Amygdala (tissue), 56 donors: ENCODE results near the gene SFRP5.
A peak's percentile ranks its signal among the peaks of the same experiment; 100 is the strongest.

ENCODE experiments used
- DNase-seq, 56 donors: peaks; one replicate each; lab custom pipeline; 2025; lab: John Stamatoyannopoulos, UW

Gene SFRP5

DNA sequence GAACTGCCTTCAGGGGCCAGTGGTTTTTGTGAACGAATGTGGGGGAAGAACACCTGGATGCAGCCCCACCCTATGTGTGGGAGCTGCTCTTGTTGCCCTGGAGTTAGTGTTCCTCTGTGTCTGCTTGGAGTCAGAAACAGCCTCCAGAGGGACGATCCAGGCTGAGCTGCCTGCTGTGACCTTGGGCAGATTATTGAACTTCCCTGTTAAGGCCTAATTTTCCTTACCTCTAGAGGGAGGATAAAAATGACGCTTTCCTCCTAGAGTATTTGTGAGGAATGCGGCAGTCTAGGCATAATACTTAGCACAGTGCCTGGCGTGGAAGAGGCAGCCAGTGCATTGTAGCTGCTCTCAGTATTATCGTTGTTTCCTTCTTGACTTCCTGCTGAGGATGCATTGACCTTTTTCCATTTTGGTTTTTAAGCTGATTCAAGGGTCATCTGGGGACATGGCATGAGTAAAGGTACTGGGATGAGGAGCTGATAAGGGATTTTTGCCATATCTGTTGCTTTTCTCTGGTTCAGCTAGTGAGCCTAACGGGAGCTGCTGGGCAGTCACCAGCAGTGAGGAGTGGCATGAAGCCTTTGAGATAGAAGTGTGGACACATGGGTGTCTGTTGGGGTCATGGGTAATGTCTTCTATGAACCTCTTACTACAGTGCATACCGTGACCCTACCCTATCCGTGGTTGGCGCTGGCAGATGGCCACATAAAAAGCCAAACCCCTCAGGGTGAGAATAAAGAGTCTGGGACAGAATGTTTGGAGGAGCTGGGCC is 28.4 kb downstream of the SFRP5 start:
- DNase-seq = no peak

DNA sequence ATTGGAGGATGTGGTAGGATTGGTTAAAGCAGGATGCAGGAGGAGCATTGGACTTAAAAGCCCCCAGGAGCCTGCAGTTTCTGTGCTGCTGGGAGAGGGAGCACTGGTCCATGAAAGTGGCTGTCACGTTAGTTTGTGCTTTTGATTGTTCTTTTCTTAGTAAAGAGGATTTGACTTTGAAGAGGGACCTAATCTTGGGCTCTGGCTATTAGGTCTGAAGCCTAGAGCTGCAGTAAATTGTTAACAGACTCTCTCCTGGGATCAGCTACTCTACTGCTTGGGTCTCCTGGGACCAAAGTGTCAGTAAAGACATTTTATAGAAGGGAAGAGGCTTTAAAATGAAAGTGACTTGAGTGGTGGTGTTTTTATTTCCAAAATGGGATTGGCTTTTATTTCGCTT is 31.2 kb downstream of the SFRP5 start:
- no peak for DNase-seq

DNA sequence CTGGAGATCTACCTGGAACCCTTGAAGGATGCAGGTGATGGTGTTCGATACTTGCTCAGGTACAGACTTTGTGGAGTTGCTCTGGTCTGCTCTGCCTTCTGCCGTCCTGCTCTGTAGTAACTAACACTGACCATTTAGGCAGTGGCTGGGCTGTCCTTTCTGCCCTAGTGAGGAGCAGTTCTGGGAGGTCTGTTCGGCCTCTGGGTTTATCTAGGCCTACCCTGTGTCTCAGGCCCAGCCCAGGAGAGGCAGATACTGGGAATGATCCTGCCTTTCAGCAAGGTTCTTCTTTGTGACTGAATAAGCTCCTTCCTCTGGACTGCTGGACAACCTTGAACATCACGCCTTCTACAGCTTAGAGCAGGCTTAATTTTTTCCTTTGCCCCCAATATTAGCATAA is 33.2 kb downstream of the SFRP5 start:
- no peak for DNase-seq

DNA sequence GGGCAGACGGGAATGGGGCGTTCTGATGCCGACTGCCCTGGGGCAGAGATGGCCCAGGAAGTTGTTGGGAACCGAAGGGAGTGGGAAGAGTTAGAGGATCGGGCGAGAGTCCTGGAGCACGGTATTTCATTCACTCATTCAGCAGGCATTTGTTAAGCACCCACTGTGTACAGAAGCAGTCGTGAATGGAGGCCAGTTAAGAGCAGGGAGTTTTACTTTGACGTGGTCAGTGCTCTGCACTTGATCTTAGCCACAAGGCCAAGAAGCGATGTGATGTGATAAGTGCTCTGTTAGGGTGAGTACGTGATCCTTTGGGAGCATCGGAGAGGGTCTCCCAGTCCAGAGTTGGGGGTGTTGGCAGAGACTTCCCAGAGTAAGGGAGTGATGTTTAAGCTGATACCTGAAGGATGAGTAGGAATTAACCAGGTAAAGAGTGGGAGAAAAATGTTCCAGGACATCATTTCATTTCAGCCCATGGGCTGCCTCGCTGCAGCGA is 34.0 kb downstream of the SFRP5 start:
- DNase-seq = no peak

DNA sequence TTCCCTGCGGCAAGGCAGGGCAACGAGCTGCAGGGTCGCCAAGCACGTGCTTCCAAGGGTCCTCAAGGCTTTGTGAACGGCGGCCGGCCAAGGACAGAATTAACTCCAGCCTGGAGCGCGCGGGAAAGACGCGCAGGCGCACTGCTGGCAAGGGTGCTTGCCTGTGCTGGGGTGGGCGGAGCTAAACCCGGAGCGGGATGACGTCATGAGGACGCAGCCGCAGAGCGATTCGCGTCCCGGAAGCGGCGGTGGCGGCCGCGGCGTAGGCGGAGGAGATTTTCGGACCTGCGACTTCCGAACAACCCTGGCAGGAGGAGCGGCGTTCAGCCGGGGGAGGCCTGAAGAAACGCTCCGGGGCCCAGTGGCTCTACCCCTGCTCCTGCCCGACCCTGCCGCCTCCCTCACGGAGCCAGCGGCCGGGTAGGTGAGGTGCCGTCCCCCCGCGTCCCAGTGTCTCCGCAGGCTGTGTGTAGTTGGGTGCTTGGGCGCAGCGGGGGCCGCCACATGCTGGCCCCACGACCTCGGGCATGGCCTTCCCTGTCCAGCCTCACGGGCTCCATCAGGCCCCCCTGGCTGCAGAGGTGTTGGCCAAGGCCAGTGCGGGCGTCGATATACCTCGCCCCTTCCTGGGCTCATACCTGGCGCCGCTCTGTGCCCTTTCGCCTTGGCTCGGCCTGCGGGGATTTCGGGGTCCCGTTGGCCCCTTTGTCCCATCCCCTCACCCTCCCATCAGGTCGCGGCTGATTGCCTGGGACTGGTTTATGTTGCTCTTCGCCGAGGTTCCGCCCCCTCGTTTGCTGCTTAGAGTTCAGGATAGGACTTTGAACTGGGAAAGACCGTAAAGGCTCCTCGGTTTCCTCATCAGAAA is 34.7 kb downstream of the SFRP5 start, which contains the start of gene ZFYVE27:
TSS of gene ZFYVE27 (plus strand) at position 227 of the 868 bp plus-strand sequence. CDS start 1,350 bp downstream, outside the sequence.
- DNase-seq = peak; percentile 35 to 95 (median 88)

DNA sequence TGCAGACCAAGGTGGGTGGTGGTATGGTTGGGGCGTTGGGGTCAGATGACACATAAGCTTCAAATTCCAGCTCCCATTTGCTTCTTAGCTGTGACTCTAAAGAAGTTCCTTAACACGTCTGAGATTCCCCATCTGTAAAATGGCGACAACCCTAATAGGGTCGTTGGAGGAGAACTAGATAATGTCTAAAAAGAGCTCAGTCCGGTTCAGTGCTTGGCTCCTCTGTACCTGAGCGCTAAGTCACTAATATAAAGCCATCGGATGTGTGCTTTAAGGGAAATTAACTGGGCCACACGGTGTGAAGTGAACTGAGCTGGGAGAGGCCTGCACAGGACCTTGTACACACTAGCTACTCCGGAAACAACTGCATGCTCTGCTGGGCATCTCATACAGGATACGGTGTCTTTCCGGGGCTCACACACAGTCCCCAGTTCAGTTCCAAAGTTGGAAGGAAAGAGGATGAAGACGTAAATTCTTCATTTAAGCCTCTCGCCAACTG is 35.3 kb downstream of the SFRP5 start:
- DNase-seq = no peak

DNA sequence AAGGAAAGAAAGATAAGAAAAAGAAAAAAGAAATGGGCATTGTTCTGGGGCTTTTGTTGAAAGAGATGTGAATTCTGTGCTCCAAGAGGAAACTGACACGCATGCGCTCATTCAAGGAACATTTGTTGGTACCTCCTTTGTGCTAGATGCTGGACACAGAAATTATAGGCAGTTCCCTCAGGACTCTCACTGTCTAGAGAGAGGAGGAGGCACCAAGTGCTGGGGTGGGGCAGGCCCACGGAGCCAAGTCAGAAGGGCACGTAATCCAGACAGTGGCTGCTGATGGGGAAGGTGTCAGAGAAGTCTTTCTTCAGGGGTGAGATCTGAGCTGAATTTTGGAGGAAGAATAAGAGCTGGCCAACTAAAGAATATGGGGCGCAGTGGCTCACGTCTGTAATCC is 37.8 kb downstream of the SFRP5 start:
- DNase-seq = no peak

DNA sequence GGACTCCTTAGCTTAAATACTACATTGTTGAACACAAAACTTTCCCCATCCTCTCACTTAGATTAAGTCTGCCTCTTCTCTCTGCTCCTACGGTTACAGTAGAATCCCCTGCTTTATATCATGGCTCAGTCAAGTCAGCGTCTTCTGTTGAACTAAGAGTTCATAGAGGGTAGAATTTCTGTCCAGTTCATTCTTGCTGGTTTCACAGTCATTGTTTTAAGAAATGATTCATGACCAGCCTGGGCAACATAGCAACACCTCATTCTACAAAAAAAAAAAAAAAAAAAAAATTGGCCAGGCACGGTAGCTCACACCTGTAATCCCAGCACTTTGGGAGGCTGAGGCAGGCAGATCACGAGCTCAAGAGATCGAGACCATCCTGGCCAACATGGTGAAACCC is 38.5 kb downstream of the SFRP5 start:
- no peak for DNase-seq

DNA sequence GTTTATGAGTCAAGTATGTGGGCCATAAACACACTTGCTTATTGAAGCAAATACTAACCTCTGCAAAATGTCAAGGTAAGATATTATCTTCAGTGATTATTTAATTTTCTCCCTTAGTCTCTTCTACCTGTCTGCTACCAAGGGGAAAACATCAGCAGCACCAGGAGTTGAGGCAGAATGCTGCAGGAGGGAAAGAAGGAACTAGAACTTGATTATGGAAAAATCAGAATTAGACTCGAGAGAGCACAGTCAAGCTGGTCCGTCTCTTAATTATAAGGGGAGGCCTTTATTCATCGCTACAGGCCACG is 39.8 kb downstream of the SFRP5 start:
- no peak for DNase-seq

DNA sequence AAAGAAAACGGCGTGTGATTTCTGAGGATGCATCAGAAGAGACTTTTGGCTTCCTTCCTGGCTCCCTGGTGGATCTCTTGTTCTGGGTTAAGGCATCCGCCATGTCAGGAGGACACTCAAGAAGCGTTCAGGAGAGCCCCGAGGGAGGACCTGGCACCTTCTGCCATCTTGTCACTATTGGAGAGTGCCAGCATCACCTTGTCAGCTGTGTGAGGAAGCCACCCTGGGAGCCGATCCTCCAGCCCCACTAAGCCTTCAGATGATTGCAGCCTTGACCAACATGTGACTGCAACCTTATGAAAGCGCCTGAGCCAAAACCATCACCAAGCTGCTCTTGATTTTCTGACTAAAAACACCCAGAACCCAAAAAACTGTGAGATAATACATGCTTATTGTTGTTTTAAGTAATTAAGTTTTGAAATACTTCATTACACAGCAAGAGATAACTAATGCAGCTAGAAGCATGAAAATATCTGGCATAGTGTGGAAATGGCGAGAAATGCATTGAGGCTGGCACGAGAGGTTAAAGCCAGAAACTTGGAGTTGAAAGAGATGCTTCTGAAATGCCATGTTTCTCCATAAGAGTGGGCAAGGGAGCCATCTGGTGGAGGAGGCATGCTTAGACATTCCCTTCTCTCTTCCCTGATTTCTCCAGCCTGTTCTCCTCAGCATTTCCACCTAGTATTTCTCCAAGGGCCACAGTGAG is 40.3 kb downstream of the SFRP5 start:
- DNase-seq = peak in 44 of 56 donors; percentile 2 to 86 (median 48)

DNA sequence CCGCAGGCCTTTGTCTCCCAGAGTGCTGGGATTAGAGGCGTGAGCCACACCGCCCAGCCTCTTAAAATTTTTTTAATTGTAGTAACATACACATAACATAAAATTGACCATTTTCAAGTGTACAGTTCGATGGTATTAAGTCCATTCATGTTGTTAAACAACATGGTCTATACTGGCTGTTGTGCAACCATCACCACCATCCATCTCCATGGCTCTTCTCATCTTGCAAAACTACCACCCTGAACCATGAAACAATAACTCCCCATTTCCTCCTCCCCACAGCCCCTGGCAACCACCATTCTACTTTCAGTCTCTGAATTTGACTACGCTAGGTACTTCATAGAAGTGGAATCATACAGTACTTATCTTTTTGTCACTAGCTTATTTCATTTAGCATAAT is 42.8 kb downstream of the SFRP5 start:
- no peak for DNase-seq

DNA sequence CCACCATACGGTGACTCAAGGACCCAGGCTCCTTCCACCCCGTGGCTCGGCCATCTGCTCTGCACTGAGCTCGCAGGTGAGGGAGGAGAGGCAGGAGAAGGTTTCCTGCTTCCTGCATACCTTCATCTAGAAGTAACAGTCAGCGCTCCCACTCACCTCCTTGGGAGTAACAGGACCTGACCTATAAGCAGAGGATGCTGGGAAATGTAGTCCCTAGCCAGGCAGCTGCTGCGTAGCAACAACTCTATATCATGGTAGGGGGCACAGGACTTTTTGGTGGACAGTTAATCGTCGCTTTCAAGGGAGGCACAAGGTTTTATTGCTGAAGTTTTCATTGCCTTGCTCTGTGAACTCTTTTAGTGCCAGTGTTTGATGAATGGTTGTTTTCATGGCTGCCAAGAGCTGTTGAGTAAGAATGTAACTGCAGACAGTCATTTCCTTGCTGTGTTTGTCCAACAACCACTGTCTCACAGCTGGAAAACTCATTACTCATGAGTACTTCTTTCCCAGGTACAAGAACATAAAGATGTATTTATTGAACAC is 45.1 kb downstream of the SFRP5 start:
- DNase-seq = no peak

DNA sequence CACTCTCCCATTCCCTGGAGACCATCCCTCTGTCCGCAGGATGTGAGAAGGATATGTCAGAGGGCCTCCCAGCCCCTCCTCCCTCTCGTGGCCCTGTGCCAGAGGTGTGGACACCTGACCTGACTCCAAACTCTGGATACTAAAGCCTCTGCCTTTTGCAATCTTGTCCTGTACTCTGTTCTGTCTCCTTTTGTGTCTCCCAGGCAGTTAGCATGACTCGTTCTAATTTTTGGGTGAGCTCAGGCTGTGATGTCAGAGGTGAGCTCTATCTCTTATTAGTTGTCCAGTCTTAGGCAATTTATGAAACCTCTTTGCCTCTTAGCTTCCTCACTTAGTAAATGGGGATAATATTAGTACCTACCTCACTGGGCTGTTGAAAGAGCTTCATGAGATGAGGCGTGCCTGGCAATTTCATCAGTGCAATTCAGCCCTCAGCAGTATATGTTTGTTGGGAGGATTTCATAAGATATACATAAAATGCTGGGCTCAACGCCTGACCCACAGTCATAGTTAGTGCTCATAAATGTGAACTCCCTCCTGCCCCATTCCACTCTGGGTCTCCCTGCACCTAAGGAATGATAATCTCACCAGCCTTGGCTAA is 47.4 kb downstream of the SFRP5 start:
- DNase-seq = no peak

DNA sequence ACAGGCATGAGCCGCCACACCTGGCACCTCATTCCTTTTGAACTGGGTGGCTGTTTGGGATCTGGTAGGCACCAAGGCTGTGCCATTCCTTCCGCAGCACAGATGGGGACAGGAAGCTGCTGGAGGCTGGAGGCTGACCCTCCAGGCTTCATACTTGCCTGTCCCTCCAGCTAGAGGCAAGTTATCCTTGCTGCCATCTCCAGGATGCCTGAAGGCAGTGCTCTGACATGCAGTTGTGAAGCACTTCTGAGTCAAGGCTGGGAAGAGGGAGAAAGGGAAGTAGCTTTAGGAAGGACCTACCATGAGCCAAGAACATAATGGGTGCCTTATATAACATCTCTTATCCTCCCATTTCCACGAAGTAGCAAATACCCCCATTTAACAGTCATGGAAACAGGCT is 48.8 kb downstream of the SFRP5 start:
- DNase-seq = no peak

DNA sequence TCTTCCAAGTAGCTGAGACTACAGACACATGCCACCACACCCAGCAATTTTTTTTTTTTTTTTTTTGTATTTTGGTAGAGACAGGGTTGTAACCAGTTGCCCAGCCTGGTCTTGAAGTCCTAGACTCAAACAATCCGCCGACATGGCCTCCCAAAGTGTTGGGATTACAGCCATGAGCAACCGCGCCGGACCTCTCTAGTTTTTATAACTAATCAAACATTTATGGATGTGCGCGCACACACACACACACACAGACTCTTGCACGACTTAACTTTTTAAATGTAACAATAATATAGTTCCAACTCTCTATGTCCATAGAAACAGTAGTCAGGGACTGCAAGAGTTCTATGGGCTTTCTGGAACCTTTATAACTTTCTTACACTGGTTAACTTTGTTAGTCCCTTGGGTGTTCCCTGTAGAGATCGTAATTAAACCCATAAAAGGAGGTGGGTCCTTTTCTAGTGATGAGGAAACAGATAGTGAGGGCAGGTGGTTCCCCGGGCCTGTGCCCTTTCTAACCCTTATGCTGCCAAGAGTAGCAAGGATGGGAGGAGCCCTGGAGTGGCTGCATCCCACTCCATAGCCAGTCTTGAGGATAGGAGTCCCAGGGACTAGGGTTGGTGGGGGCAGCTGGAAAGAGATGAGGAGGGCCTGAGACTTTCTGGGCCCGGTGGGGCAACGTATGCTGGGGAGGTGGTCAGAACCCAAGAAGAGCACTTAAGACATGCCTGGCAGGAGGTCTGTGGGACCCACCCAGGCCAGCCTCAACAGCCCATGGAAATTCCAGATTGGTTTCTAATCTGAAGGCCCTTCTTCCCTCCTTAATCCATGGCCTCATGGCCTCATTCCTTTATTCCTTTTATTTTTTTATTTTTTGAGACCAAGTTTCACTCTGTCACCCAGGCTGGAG is 49.7 kb downstream of the SFRP5 start:
- DNase-seq = no peak

DNA sequence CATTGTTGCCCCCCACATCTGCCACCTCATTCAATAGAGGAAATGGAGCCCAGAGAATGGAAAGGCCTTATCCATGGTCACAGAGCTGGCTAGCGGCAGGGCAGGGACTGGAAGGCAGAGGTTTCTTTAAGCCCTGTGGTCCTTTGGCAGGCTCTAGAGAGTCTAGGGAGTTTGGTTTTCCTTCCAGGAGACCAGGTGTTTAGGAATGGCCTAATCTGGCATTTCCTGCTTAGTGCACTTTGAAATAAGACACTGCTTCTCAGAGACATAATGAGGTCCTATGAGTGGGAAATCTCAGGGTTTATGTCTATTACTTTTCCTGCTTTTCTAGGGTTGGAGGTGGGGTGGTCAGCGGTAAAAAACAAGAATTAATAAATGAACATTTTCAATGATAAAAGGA is 52.2 kb downstream of the SFRP5 start:
- DNase-seq = no peak

DNA sequence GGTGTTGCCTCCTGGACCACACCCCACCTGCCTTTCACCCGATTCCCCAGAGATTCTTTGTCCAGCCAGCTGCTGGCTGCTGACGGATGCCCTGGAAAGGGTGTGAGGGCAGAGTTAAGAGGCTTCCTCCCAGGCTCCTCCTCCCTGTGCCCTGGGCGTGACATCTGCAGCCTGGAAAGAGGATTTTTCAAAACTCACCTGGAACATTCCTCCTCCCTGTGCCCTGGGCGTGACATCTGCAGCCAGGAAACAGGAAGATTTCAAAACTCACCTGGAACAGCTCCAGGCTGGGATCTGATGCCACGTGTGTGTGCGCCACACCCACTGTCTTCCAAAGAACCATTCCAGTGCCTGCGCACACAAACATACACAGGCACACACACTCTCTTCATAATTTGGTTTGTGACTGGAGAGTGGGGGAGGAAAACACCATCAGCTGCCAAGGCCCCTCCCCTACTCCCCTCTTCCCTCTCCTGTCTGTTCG is 53.1 kb downstream of the SFRP5 start:
- DNase-seq = peak in 2 of 56 donors; percentile 14 to 40

DNA sequence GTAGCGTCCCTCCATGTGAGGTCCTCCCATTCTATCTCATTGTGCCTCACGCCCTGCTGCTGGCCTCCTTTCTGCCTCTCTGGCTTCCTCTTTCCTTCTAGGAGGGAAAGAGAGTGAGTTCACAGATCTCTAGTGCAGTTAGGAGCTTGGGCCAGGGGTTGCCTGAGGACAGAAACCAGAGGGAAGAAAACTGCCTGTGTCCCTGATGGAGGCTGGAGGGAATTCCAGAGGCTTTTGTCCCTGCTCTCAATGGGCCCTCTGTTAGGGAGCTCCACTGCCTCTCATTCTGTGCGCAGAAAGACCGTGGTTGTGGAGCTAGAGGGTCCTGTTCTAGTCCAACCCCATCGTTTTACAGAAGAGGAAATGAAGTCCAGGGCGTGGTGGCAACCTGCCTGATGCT is 53.6 kb downstream of the SFRP5 start:
- DNase-seq = peak in 50 of 56 donors; percentile 3 to 83 (median 45)

DNA sequence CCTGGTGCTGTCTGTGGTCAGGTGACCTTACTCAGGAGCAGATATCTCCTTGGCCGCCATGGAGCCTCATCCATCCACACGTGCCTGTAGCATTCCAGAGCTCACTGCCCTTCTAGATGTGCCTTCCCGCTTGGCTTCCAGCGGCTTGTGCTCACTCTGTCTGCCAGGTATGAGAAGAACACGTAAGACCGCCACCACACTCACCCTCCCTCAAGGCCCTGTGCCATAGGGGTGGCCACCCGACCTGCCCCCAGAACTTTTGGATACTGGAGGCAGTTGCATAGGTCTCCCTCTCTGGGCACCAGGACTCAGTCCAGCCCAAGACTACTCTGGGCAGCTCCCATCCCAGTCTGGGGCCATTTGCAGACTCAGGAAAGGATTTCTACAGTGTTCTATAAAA is 54.2 kb downstream of the SFRP5 start:
- no peak for DNase-seq
